ENCODE measurements around the gene ZNF689.

The ZNF689 gene

GRCh38 chr16:30553393-30553899 is 56.7 kb downstream of the ZNF689 start:
- Histone ChIP-seq H2AFZ (ENCODE audit: low read length) (no peak overlapping the region), H3K9ac (ENCODE audit: low read length) (no peak overlapping the region), H4K20me1 (ENCODE audit: insufficient read depth, low read length) (no peaks in the 10 kb centered on the region), H3K4me3 (ENCODE audit: low read depth, low read length, poor library complexity, severe bottlenecking) (no peak overlapping the region), H3K79me2 (ENCODE audit: insufficient read depth, low read length) (0 out of 2 replicates have a peak, but pooled peaks cover 4% of the 10 kb centered on the region), H3K27ac (ENCODE audit: low read depth, low read length, poor library complexity, severe bottlenecking) (no peak overlapping the region), H3K27me3 (ENCODE audit: insufficient read depth, low read length) (no peaks in the 10 kb centered on the region), H3K4me2 (ENCODE audit: low read length) (no peak overlapping the region), H3K4me1 (ENCODE audit: insufficient read depth, low read length, severe bottlenecking) (peaks cover 7% of the 10 kb centered on the region), H3K9me3 (ENCODE audit: low read length) (no peaks in the 10 kb centered on the region), H3K9me2 (ENCODE audit: low read depth, low read length) (no peaks in the 10 kb centered on the region), H3F3A (ENCODE audit: insufficient read depth, low read length) (no peaks in the 10 kb centered on the region), H3K36me3 (ENCODE audit: insufficient read depth, low read length) (peaks cover 41% of the 10 kb centered on the region)
- TF ChIP-seq CTCF (IDR thresholded peaks at IDR 0.05; ENCODE audit: low read length) (no peak), EZH2 (IDR thresholded peaks at IDR 0.05; ENCODE audit: borderline replicate concordance, low read length) (no peak)

- Histone ChIP-seq H3F3A (ENCODE audit: insufficient read depth, low read length) (no peaks in the 10 kb centered on the region), H3K9me2 (ENCODE audit: low read depth, low read length) (no peaks in the 10 kb centered on the region), H3K79me2 (ENCODE audit: insufficient read depth, low read length) (0 out of 2 replicates have a peak, but pooled peaks cover 4% of the 10 kb centered on the region), H4K20me1 (ENCODE audit: insufficient read depth, low read length) (no peaks in the 10 kb centered on the region), H3K4me2 (ENCODE audit: low read length) (no peak overlapping the region), H3K4me1 (ENCODE audit: insufficient read depth, low read length, severe bottlenecking) (peaks cover 7% of the 10 kb centered on the region), H3K4me3 (ENCODE audit: low read depth, low read length, poor library complexity, severe bottlenecking) (no peak overlapping the region), H2AFZ (ENCODE audit: low read length) (no peak overlapping the region), H3K27me3 (ENCODE audit: insufficient read depth, low read length) (no peaks in the 10 kb centered on the region), H3K27ac (ENCODE audit: low read depth, low read length, poor library complexity, severe bottlenecking) (no peak overlapping the region), H3K9me3 (ENCODE audit: low read length) (no peaks in the 10 kb centered on the region), H3K36me3 (ENCODE audit: insufficient read depth, low read length) (peaks cover 41% of the 10 kb centered on the region), H3K9ac (ENCODE audit: low read length) (no peak overlapping the region)
- TF ChIP-seq EZH2 (IDR thresholded peaks at IDR 0.05; ENCODE audit: borderline replicate concordance, low read length) (no peak), CTCF (IDR thresholded peaks at IDR 0.05; ENCODE audit: low read length) (no peak)
These were observed 57.2 kb downstream of the ZNF689 start for GRCh38 chr16:30552956-30553355.
